HCT116 (cell line): ENCODE results near the gene CD9. TPM values are rescaled to one million over a fixed set of nuclear protein-coding genes. Genes with fewer than 3 reads are reported as not detected.
A peak's percentile ranks its signal among the peaks of the same experiment; 100 is the strongest.

Experiments
- ATAC-seq: fragments of 200-7000 bp; cut with Tn5 transposase; 2 replicates; pipeline ENCODE4 v1.9.1; 2020; ENCODE audit warnings: mild to moderate bottlenecking, moderate library complexity
- BruUV-seq: library from RNA; stranded (reverse); fragments of 400-500 nt; replicated peaks from 2 replicates; lab custom pipeline; 2021; lab: Mats Ljungman, UMichigan
- CTCF ChIA-PET: fragments of 300-600 bp; sonication (Branson Sonifier 250); formaldehyde crosslinking; loops from one replicate; lab custom pipeline; 2021; ENCODE audit warnings: antibody characterized with exemption; lab: Charles Lee
- POLR2A ChIA-PET: fragments of 300-600, 350-600 bp; sonication (Branson Sonifier 250); formaldehyde crosslinking; loops from one replicate; lab custom pipeline; 2021; ENCODE audit warnings: antibody characterized with exemption; lab: Charles Lee
- RAD21 ChIA-PET, 2 experiments: fragments of 300-600 bp; sonication (Branson Sonifier 250); formaldehyde crosslinking; loops; one replicate each; lab custom pipeline; 2023; ENCODE audit warnings: low total read pairs in 2 of 2; ENCODE audit not compliant: uncharacterized antibody in 2 of 2, unreplicated experiment in 2 of 2, low non-redundant PET in 1 of 2; lab: Charles Lee
- DNase-seq: peaks from one replicate; pipeline ENCODE4 v3.0.0-alpha.2; 2010; ENCODE audit warnings: low read depth, low spot score
- H2AFZ ChIP-seq: fragments of 200-600 bp; shearing (Covaris generic), sonication (generic); 2 replicates; pipeline ENCODE4 v1.6.1; 2017; ENCODE audit warnings: low read depth, mixed run types, mixed read lengths, antibody characterized with exemption, low read length; ENCODE audit not compliant: poor library complexity, severe bottlenecking
- H3K27ac ChIP-seq: 2 replicates; pipeline ENCODE4 v1.5.1; 2012; ENCODE audit warnings: low read depth, low read length
- H3K27me3 ChIP-seq: fragments of 200-600 bp; sonication (generic); 2 replicates; pipeline ENCODE4 v1.6.1; 2016; ENCODE audit warnings: mixed run types, low read length, mixed read lengths; ENCODE audit not compliant: insufficient read depth
- H3K36me3 ChIP-seq, 2 experiments: fragments of 200-500 bp in 1 of 2; fragments of 200-600 bp in 1 of 2; sonication (Bioruptor generic) in 1 of 2; sonication (generic) in 1 of 2; 2 replicates each; pipeline versions ENCODE4 v1.5.1 to v1.6.1; 2014 to 2016; ENCODE audit warnings: low read length in 2 of 2, inconsistent platforms in 1 of 2, mixed read lengths in 1 of 2, mixed run types in 1 of 2; ENCODE audit not compliant: insufficient read depth in 2 of 2, control insufficient read depth in 1 of 2
- H3K4me1 ChIP-seq, 2 experiments: fragments of 200-600 bp in 1 of 2; sonication (generic) in 1 of 2; 2 replicates each; pipeline versions ENCODE4 v1.5.1 to v1.6.1; 2012 to 2017; ENCODE audit warnings: low read length in 2 of 2, inconsistent platforms in 1 of 2, mild to moderate bottlenecking in 1 of 2, mixed read lengths in 1 of 2, mixed run types in 1 of 2, moderate library complexity in 1 of 2; ENCODE audit not compliant: insufficient read depth in 2 of 2, control insufficient read depth in 1 of 2
- H3K4me2 ChIP-seq: fragments of 200-600 bp; sonication (generic); 2 replicates; pipeline ENCODE4 v1.6.1; 2017; ENCODE audit warnings: mixed run types, low read length, mixed read lengths
- H3K4me3 ChIP-seq, 2 experiments: fragments of 200-600 bp in 1 of 2; sonication (generic) in 1 of 2; replicated peaks in 1 of 2; 2 replicates each; pipeline ENCODE4 v1.5.1; 2011 to 2016; ENCODE audit warnings: low read length in 2 of 2, control low read depth in 1 of 2, low read depth in 1 of 2, mild to moderate bottlenecking in 1 of 2, mixed read lengths in 1 of 2, mixed run types in 1 of 2
- H3K79me2 ChIP-seq: fragments of 200-600 bp; sonication (generic); 2 replicates; pipeline ENCODE4 v1.6.1; 2017; ENCODE audit warnings: mild to moderate bottlenecking, mixed run types, low read length, moderate library complexity, mixed read lengths; ENCODE audit not compliant: insufficient read depth
- H3K9ac ChIP-seq: fragments of 200-600 bp; sonication (generic); 2 replicates; pipeline ENCODE4 v1.6.1; 2016; ENCODE audit warnings: low read length, mixed read lengths
- H3K9me2 ChIP-seq: fragments of 200-600 bp; sonication (generic), shearing (Covaris generic); 2 replicates; pipeline ENCODE4 v1.6.1; 2017; ENCODE audit warnings: mixed run types, mild to moderate bottlenecking, moderate library complexity; ENCODE audit not compliant: insufficient read depth
- H3K9me3 ChIP-seq, 2 experiments: fragments of 200-500 bp in 1 of 2; fragments of 200-600 bp in 1 of 2; sonication (Bioruptor generic) in 1 of 2; sonication (generic) in 1 of 2; 2 replicates each; pipeline ENCODE4 v1.6.1; 2014 to 2017; ENCODE audit warnings: low read length in 2 of 2, mixed read lengths in 2 of 2, inconsistent platforms in 1 of 2, low read depth in 1 of 2, mild to moderate bottlenecking in 1 of 2, mixed run types in 1 of 2, moderate library complexity in 1 of 2; ENCODE audit not compliant: control insufficient read depth in 1 of 2, insufficient read depth in 1 of 2
- H4K20me1 ChIP-seq: fragments of 200-600 bp; sonication (generic), shearing (Covaris generic); 2 replicates; pipeline ENCODE4 v1.6.1; 2017; ENCODE audit warnings: mixed run types, mild to moderate bottlenecking, moderate library complexity; ENCODE audit not compliant: insufficient read depth
- CBX3 ChIP-seq: IDR thresholded peaks from 2 replicates; pipeline ENCODE4 v1.6.1; 2012; ENCODE audit warnings: low read depth
- CEBPB ChIP-seq: IDR thresholded peaks from 2 replicates; pipeline ENCODE4 v1.6.1; 2012; ENCODE audit warnings: low read depth
- CTCF ChIP-seq, 3 experiments: fragments of 200-600 bp in 1 of 3; sonication (generic) in 1 of 3; IDR thresholded peaks in 2 of 3; conservative IDR thresholded peaks in 1 of 3; 2 replicates each; pipeline ENCODE4 v1.5.1; 2012 to 2017; ENCODE audit warnings: low read depth in 2 of 3, low read length in 2 of 3, antibody characterized with exemption in 1 of 3, borderline replicate concordance in 1 of 3, control low read depth in 1 of 3, mild to moderate bottlenecking in 1 of 3, mixed read lengths in 1 of 3, mixed run types in 1 of 3, moderate library complexity in 1 of 3; ENCODE audit not compliant: insufficient read depth in 1 of 3
- EZH2 ChIP-seq: fragments of 200-600 bp; sonication (generic); IDR thresholded peaks from 2 replicates; pipeline ENCODE4 v1.6.1; 2017; ENCODE audit warnings: antibody characterized with exemption, mixed run types
- EZH2phosphoT487 ChIP-seq: fragments of 200-600 bp; IDR thresholded peaks from 2 replicates; pipeline ENCODE4 v1.6.1; 2018; ENCODE audit warnings: antibody characterized with exemption, borderline replicate concordance
- FOSL1 ChIP-seq: IDR thresholded peaks from 2 replicates; pipeline ENCODE4 v1.6.1; 2012; ENCODE audit warnings: low read depth
- MAX ChIP-seq: IDR thresholded peaks from 2 replicates; pipeline ENCODE4 v1.6.1; 2012
- REST ChIP-seq: IDR thresholded peaks from 2 replicates; pipeline ENCODE4 v1.6.1; 2012; ENCODE audit warnings: low read depth
- ZBTB33 ChIP-seq: IDR thresholded peaks from 2 replicates; pipeline ENCODE4 v1.6.1; 2011; ENCODE audit warnings: mild to moderate bottlenecking, low read length, moderate library complexity; ENCODE audit not compliant: insufficient replicate concordance; ENCODE audit errors: extremely low read depth
- intact Hi-C: fragments of 100-400 bp; cut with micrococcal nuclease; formaldehyde crosslinking; loops from 2 replicates; pipeline ENCODE4 v1.10.0; 2022
- total RNA-seq: library from RNA; stranded (reverse); gene quantifications from one replicate; pipeline ENCODE4 v1.2.1, GENCODE V29; 2021; ENCODE audit not compliant: unreplicated experiment

The CD9 gene
- total RNA-seq, 1 experiment from 2014 or later, result 182 TPM

GRCh38 chr12:6201213-6201608 is 1.0 kb downstream of the CD9 start:
- TF ChIP-seq MAX (no peak), CEBPB (no peak), CTCF (IDR thresholded peaks at IDR 0.05 in 2 of 3, conservative IDR thresholded peaks at IDR 0.05 in 1 of 3; ENCODE audit: borderline replicate concordance in 1 of 3, insufficient read depth in 1 of 3, low read depth in 2 of 3, low read length in 2 of 3) (0 out of 6 replicates have a peak, but pooled peaks of 1 of the 3 experiments have one; percentile 8)
- TF ChIP-seq, all 23 proteins: peak for 1
- Histone ChIP-seq H3K27ac (peak overlapping the region; percentile 86), H3K9me3 (no peaks in the 10 kb centered on the region), H4K20me1 (no peaks in the 10 kb centered on the region), H2AFZ (no peak overlapping the region), H3K27me3 (no peaks in the 10 kb centered on the region), H3K9me2 (no peaks in the 10 kb centered on the region), H3K36me3 (peaks cover 2 to 7% of the 10 kb centered on the region in 2 experiments; a peak in 1 of 4 replicates), H3K9ac (peak overlapping the region; percentile 95), H3K4me3 (peak overlapping the region; percentile 93 to 95), H3K79me2 (peaks cover 59% of the 10 kb centered on the region), H3K4me1 (peaks cover 34 to 63% of the 10 kb centered on the region in 2 experiments), H3K4me2 (peak overlapping the region; percentile 82)
- intact Hi-C loops, result no loop called here
- no TSS peak for BruUV-seq
- RAD21 ChIA-PET, result interaction anchor here (1.0 to 2.7 kb wide), 5 partner anchors 72 to 83 kb away, joined by 3 to 7 read pairs (median 3); no protein-coding TSS in a partner anchor
- ATAC-seq (peak; percentile 73), DNase-seq (no peak)
- POLR2A ChIA-PET, result interaction anchor here (1.0 to 1.9 kb wide), 4 partner anchors 12 to 78 kb away, joined by 4 to 7 read pairs (median 5); no protein-coding TSS in a partner anchor
- CTCF ChIA-PET, result interaction anchor here (1.0 to 2.2 kb wide), 4 partner anchors 75 to 143 kb away, joined by 3 to 7 read pairs (median 4); no protein-coding TSS in a partner anchor

- Histone ChIP-seq H3K4me2 (peak overlapping the region; percentile 82), H3K79me2 (peaks cover 65% of the 10 kb centered on the region), H3K9ac (peak overlapping the region; percentile 95), H3K4me1 (peaks cover 32 to 65% of the 10 kb centered on the region in 2 experiments), H3K4me3 (peak overlapping the region; percentile 93 to 95), H3K9me3 (no peaks in the 10 kb centered on the region), H2AFZ (no peak overlapping the region), H3K27ac (peak overlapping the region; percentile 86), H3K36me3 (peaks cover 2 to 7% of the 10 kb centered on the region in 2 experiments; a peak in 1 of 4 replicates), H4K20me1 (no peaks in the 10 kb centered on the region), H3K27me3 (no peaks in the 10 kb centered on the region), H3K9me2 (no peaks in the 10 kb centered on the region)
- BruUV-seq, result no TSS peak
- CTCF ChIA-PET, result interaction anchor here (1.0 to 2.1 kb wide), 3 partner anchors 74 to 143 kb away, joined by 3 to 8 read pairs (median 3); no protein-coding TSS in a partner anchor
- DNase-seq (no peak), ATAC-seq (no peak)
- RAD21 ChIA-PET, result interaction anchor here (1.0 to 2.7 kb wide), 4 partner anchors 71 to 82 kb away, joined by 3 to 7 read pairs (median 3); no protein-coding TSS in a partner anchor
- intact Hi-C loops, result no loop called here
- POLR2A ChIA-PET, result interaction anchor here (1.6 to 1.9 kb wide), 2 partner anchors 12 to 78 kb away, joined by 4 to 7 read pairs; no protein-coding TSS in a partner anchor
- TF ChIP-seq REST (no peak), ZBTB33 (no peak), CBX3 (no peak), EZH2 (no peak), EZH2phosphoT487 (no peak), FOSL1 (no peak)
Measured at GRCh38 chr12:6201826-6202225, 1.6 kb downstream of the CD9 start.
